GM21737 (cell line): Measurements from ENCODE around the gene HMCES.
"Not testable (repeated sequence)": the region's sequence is repeated elsewhere in the genome, so short reads cannot be mapped to it uniquely, and the experiment has no call there.

Experiments
- ATAC-seq: cut with Tn5 transposase; IDR thresholded peaks from one replicate; pipeline ENCODE4 v1.9.1; 2021; ENCODE audit warnings: mild to moderate bottlenecking, moderate library complexity; ENCODE audit not compliant: unreplicated experiment

Gene HMCES

GRCh38 chr3:129318921-129319320 lies 40.3 kb downstream of the HMCES start:
- ATAC-seq: no peak

GRCh38 chr3:129320261-129320660 lies 41.6 kb downstream of the HMCES start:
- no peak for ATAC-seq

- no peak for ATAC-seq
Measured at GRCh38 chr3:129320825-129321487, 42.3 kb downstream of the HMCES start.

- no peak for ATAC-seq
Measured at GRCh38 chr3:129321887-129322286, 43.2 kb downstream of the HMCES start.

GRCh38 chr3:129323651-129324294 lies 45.1 kb downstream of the HMCES start:
- no peak for ATAC-seq

- ATAC-seq: no peak
Measured at GRCh38 chr3:129324855-129325254, 46.2 kb downstream of the HMCES start.

- ATAC-seq: no peak
Measured at GRCh38 chr3:129325383-129325782, 46.7 kb downstream of the HMCES start.

- no peak for ATAC-seq
Measured at GRCh38 chr3:129326138-129326537, 47.5 kb downstream of the HMCES start.

- no peak for ATAC-seq
Measured at GRCh38 chr3:129326595-129326994, 47.9 kb downstream of the HMCES start.

GRCh38 chr3:129327510-129327909 lies 48.8 kb downstream of the HMCES start:
- ATAC-seq: no peak

- ATAC-seq: no peak
Measured at GRCh38 chr3:129329858-129330257, 51.2 kb downstream of the HMCES start.

GRCh38 chr3:129330409-129330808 lies 51.7 kb downstream of the HMCES start:
- no peak for ATAC-seq

- no peak for ATAC-seq
Measured at GRCh38 chr3:129333891-129334290, 55.2 kb downstream of the HMCES start.

- no peak for ATAC-seq
Measured at GRCh38 chr3:129336093-129336706, 57.5 kb downstream of the HMCES start.

- ATAC-seq: not testable (repeated sequence)
Measured at GRCh38 chr3:129337719-129338118, 59.0 kb downstream of the HMCES start.

GRCh38 chr3:129339186-129339585 lies 60.5 kb downstream of the HMCES start:
- ATAC-seq: not testable (repeated sequence)

GRCh38 chr3:129339833-129340232 lies 61.2 kb downstream of the HMCES start:
- not testable (repeated sequence) for ATAC-seq

GRCh38 chr3:129341331-129342141 lies 62.9 kb downstream of the HMCES start:
- no peak for ATAC-seq

GRCh38 chr3:129343643-129344360 lies 65.1 kb downstream of the HMCES start:
- ATAC-seq: no peak

GRCh38 chr3:129344540-129345220 lies 66.0 kb downstream of the HMCES start:
- ATAC-seq: no peak
